HG03469 (cell line): ENCODE measurements around the gene SPHKAP.
A peak's percentile ranks its signal among the peaks of the same experiment; 100 is the strongest.
"Not testable (repeated sequence)": the region's sequence is repeated elsewhere in the genome, so short reads cannot be mapped to it uniquely, and the experiment has no call there.

ENCODE experiments used
- ATAC-seq: cut with Tn5 transposase; IDR thresholded peaks from one replicate; pipeline ENCODE4 v1.9.1; 2021; ENCODE audit warnings: mild to moderate bottlenecking, moderate library complexity, moderate number of reproducible peaks; ENCODE audit not compliant: unreplicated experiment

Gene SPHKAP

GRCh38 chr2:228102949-228103348, 78.5 kb downstream of the SPHKAP start:
- peak; percentile 52 for ATAC-seq

DNA sequence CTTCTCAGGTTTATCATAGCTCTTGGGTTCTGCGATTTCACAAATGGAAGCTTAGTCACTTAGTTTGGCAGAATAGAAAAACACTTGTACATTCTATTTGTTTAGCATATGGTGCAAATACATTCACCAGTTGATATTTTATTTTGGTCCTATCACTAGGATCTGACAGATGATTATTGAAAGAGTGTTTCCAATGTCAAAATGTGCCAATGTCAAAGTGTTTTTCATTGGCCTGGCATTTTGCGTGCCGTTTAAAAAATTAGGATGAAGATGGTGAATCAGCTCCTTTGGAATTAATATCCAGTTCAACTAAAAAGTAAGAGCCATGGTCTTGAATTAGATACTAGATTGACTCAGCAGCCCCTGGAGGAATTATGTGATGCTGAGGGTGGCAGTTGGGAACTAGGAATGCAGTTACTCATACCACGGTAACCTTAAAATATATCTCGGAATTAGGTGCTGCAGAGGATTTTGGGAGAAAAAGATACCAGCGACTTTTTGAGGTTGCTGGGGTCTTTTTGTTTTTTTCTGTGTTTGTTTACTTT, 87.0 kb downstream of the SPHKAP start:
- ATAC-seq: no peak

DNA sequence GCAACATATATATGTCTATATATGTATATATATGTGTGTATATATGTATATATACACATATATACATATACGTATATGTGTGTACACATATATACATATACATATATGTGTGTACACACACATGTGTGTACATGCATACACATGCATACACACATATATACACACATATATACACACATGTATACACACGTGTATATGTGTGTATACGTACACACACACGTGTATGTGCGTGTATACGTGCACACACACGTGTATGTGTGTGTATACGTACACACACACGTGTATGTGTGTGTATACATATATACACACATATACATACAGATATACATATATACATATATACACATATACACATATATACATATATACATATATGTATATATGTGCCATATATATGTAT, 89.4 kb downstream of the SPHKAP start:
- ATAC-seq: no peak

DNA sequence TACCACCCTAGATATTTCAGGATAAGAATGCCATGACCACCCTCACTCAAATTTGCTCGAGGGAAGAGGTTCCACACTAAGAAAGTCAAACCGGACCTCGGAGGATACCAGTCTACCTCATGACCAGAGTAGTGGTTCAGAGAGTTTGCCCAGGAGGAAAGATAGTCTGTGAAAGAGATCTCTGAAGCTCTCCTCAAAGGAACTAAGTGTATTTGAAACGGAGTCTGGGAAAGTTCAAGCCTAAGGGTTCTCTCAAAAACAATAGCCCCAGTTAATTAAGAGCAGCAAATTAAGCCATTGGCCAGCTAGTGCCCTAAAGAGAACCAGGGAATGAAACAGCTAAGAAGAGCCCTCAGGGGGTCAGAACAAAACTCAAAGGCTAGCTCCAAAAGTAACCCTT, 94.9 kb downstream of the SPHKAP start:
- no peak for ATAC-seq

DNA sequence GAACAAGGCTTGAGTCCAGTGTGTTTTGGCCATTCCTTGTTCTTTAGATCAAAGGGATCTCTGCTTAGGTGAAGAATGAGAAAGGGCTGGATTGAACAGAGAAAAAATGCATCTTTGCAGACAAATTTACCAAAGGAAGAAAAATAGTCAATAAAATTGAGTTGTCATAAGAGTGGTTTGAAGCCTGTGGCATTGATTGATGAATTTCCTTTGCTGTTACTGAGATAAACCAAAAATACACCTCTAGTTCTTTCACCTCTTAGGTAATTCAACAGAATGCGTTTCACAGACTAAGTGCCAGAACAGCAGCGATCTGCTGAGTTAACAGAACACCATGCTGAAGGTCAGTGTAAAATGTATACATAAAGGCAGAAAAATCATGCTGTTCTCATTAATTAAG, 96.8 kb downstream of the SPHKAP start:
- ATAC-seq: no peak

GRCh38 chr2:228083131-228083530, 98.4 kb downstream of the SPHKAP start:
- no peak for ATAC-seq

DNA sequence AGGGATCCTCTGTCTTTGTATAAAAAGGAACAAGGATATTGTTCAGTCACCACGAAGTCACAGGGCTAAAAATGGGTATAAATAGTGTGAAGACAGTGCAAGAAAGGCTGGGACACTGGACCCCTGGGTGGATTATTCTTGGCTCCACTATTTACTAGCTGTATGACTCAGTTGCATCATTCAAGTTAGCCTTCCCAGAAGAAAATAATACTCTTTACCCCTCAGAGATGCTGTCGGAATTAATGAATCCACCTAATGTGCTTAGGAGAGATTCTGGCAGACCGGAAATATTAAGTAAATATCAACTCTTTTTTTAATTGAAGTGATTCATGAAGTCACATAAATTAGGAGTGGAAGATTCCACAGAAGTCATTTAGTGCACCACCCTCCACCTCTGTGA, 98.9 kb downstream of the SPHKAP start:
- ATAC-seq: no peak

DNA sequence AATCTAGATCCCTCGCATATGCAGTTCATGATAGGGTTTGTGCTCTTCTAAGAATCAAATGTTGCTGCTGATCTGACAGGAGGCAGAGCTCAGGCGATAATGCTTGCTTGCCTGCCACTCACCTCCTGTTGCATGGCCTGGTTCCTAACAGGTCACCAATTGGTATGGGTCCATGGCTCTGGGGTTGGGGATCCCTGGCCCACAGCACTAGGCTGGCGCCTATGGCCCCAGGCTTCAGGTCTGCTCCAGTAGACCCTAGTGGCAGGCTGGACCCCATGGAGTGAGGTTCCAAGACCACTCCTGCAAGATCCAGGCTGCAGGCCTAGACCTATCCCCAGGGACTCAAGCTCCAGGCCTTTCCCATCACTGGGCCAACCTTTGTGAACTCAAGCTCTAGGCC, 102.3 kb downstream of the SPHKAP start:
- no peak for ATAC-seq

DNA sequence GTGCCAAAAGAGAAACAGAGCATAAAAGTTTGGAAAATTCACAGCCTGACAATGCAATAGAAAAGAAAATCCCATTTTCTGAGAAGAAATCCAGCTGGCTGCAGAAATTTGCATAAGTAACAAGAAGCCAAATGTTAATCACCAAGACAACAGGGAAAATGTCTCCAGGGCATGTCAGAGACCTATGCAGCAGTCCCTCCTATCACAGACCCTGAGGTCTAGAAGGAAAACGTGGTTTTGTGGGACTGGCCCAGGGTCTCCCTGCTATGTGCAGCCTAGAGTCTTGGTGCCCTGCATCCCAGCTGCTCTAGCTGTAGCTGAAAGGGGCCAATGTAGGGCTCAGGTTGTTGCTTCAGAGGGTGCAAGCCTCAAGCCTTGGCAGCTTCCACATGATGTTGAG, 104.8 kb downstream of the SPHKAP start:
- ATAC-seq: not testable (repeated sequence)

GRCh38 chr2:228072669-228073068, 108.8 kb downstream of the SPHKAP start:
- no peak for ATAC-seq

- no peak for ATAC-seq
Observed at GRCh38 chr2:228067309-228067708, 114.2 kb downstream of the SPHKAP start.

DNA sequence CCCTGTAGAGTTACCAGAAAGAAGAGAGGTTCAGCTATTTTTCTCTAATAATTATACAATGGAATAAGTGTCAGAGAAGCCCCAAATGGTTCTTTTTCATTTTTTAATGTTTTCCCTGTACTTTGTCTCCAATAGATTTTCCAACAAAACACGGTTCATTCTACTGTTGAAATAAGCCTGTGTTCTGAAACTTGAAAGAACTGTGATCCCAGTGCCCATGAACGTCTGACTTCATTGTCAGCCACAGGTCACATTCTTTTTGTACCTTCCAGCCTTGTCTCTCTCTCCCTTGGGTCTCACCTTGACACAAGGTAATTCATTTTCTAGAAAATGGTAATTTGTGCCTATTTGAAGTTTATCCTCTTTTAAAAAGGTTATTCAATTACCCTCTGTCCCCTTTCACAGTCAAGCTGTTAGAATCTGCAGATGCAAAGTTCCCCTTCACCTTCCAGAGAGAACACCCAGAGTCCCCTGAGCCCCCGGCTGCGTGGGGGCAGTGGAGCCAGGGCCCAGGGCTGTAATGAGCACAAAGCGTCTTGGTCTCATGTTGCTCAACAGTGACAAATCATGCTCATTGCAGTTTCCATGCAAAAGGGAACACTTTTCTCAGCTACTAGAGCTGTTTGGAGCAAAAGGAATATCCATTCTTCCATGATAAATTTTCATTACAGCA, 115.2 kb downstream of the SPHKAP start:
- no peak for ATAC-seq

GRCh38 chr2:228065686-228066085, 115.8 kb downstream of the SPHKAP start:
- ATAC-seq: no peak

DNA sequence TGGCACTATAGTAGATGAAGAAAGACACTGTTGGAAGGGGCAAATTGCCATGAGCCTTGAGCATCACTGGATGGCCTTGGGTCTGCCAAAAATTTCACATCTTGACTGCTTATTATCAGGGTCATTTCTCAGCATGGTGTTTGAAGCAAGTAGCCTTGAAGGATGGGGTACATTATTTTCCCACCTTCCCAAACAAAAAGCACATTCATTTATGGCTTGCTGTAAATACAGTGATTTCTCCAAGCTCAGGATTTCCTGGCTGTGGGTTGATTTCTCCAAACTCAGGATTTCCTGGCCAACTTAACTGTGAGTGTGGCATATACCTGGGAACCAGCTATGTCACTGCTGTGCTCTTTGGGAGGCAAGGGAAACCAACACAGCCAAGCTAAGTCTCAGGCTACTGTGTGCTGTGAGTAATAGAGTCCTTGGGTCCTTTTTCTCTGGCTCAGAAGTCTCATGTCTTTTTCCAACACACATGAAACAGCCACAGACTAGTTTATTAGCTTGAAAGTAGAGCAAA, 116.6 kb downstream of the SPHKAP start:
- no peak for ATAC-seq

DNA sequence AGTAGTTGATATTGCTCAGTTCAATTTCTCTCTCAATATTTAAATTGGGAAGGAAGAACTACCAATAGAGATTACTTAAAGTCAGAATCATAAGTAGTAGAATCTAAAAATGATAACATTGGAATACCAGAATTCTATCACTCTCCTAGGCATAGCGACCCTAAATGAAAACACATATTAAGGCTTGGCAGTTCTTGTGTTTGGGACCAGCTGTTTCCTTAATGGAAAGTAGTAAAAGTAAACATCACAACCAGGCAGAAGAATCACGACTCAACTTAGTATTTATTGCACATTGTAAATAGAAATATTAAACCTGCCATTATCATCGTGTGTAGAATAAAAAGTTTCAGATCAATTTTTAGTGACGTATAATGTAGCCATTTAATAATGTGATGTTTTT, 117.5 kb downstream of the SPHKAP start:
- no peak for ATAC-seq

GRCh38 chr2:228063558-228063957, 117.9 kb downstream of the SPHKAP start:
- ATAC-seq: no peak

DNA sequence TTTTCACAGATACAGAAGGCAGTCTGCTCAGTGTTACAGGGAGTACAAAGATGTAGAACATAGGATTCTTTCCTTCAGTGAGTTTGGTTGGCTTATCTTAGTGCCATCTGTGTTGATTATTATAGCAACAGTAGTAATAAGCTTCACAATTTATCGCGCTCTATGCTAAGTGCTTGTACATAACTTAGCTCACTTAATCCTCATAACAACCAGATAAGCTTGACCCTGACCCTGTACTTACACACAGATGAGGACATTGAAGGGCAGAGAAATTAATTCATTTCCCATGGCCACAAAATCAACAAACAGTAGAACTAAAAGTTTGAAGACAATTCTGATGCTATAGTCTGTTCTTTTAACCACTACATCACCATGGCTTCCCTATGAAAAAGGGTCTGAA, 121.8 kb downstream of the SPHKAP start:
- no peak for ATAC-seq

DNA sequence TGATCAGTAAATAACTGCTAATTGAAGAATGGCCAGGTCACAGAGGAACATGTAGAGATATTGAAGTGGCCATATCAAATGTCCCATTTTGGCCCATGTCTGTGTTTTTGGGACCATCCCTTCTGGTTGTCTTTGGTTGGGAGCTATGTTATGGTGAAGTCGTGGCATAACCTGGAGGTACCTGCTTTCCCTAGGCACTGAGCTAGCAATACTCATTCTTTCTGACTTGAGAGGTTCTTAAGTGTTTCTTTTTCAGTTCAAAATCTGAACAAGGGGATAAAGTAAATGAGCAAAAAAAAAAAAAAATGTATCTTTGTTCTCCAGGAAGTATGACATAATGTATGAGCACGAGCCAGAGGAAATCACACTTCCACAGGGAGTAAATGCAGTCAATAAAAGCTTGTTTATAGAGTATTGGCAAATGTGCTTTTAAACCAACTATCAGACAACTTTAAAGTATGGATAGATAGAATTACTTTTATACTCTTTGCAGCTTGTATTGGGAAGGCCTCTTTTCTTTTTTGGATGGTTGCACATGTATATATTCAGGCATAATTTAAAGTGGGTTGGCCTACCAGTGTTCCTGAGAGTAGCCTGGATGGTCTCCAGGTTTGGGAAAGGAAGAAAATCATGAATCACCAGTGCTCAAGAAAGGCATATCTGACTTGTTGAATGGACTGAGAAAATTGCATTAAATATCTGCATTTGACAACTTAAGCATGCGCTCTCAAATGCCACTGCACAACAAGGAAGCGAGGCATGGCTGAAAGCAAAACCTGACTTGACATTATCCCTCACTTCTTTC, 125.0 kb downstream of the SPHKAP start:
- no peak for ATAC-seq

DNA sequence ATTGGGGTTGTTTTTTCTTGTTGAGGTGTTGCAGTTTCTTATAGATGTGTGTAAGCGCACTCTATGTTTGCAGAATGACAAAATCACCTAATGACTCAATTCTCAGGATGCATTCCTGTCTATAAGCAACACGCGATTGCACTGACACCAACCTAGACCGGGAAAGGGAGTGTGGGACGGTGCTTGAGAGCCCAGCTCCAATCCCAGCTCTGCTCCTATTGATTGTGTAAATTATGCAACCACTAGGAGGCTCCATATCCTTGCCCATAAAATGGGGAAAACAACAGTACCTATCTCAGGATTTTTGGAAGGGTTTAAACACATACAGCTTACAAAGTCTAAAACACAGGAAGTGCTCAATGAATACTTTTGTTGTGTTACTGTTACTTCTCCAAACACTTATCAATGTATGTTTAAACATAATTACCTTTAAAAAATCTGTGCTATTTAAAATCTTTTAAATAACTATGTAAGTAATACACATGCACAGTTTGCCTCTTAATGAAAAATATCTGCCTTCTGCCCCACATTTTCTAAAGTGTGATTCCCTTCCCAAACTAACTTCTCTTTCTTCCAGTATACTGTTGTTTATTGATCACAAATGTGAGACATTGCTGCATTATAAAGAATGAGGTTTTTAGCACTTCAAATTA, 132.5 kb downstream of the SPHKAP start:
- peak; percentile 51 for ATAC-seq

- no peak for ATAC-seq
Observed at GRCh38 chr2:228040995-228041394, 140.5 kb downstream of the SPHKAP start.

- peak; percentile 93 for ATAC-seq
Observed at GRCh38 chr2:228039752-228040534, 141.5 kb downstream of the SPHKAP start.
